Activated naive CD8-positive, alpha-beta T cell treated with anti-CD3 and anti-CD28 coated beads, Interleukin-2, amount 10 ng/mL, durations not matched to agents 7 days and 5 days (primary cell): ENCODE data around the gene KRTAP1-4. TPM values are rescaled to one million over a fixed set of nuclear protein-coding genes. Genes with fewer than 3 reads are reported as not detected.
"Not testable (repeated sequence)": the region's sequence is repeated elsewhere in the genome, so short reads cannot be mapped to it uniquely, and the experiment has no call there.

ENCODE experiments used
- ATAC-seq: fragments of 150-1000 bp; cut with Tn5 transposase; one replicate; pipeline ENCODE4 v1.10.0; 2021; ENCODE audit warnings: low read depth, moderate library complexity
- POLR2A ChIA-PET: fragments of 350-600 bp; sonication (Branson Sonifier 250); formaldehyde crosslinking; loops from one replicate; lab custom pipeline; 2021; ENCODE audit warnings: antibody characterized with exemption; lab: Charles Lee
- DNase-seq: peaks from one replicate; pipeline ENCODE4 v3.0.0; 2021
- H3K27ac Mint-ChIP-seq: one replicate; pipeline ENCODE4 v1.8.0; 2022; ENCODE audit warnings: mild to moderate bottlenecking, mixed read lengths
- H3K27me3 Mint-ChIP-seq: one replicate; pipeline ENCODE4 v1.8.0; 2022; ENCODE audit warnings: mild to moderate bottlenecking, moderate library complexity, mixed read lengths
- H3K36me3 Mint-ChIP-seq: one replicate; pipeline ENCODE4 v1.8.0; 2021; ENCODE audit warnings: mild to moderate bottlenecking, mixed read lengths
- H3K4me1 Mint-ChIP-seq: one replicate; pipeline ENCODE4 v1.8.0; 2021; ENCODE audit warnings: mixed read lengths
- H3K4me3 Mint-ChIP-seq: one replicate; pipeline ENCODE4 v1.8.0; 2022; ENCODE audit warnings: mild to moderate bottlenecking, moderate library complexity, mixed read lengths
- H3K9me3 Mint-ChIP-seq: one replicate; pipeline ENCODE4 v1.8.0; 2021; ENCODE audit warnings: mixed read lengths
- total RNA-seq, 2 experiments: library from RNA; stranded (reverse); gene quantifications; one replicate each; pipeline ENCODE4 v1.2.3, GENCODE V29; 2021

KRTAP1-4 gene
- total RNA-seq, 2 experiments from 2014 or later: not detected

GRCh38 chr17:41059276-41060051, 29.5 kb upstream of the KRTAP1-4 start:
- DNase-seq, H3K4me3 Mint-ChIP-seq, POLR2A ChIA-PET, H3K9me3 Mint-ChIP-seq, ATAC-seq, H3K36me3 Mint-ChIP-seq, H3K4me1 Mint-ChIP-seq, H3K27ac Mint-ChIP-seq: not testable (repeated sequence)
- peaks cover 28% of the 10 kb centered on the region for H3K27me3 Mint-ChIP-seq

DNA sequence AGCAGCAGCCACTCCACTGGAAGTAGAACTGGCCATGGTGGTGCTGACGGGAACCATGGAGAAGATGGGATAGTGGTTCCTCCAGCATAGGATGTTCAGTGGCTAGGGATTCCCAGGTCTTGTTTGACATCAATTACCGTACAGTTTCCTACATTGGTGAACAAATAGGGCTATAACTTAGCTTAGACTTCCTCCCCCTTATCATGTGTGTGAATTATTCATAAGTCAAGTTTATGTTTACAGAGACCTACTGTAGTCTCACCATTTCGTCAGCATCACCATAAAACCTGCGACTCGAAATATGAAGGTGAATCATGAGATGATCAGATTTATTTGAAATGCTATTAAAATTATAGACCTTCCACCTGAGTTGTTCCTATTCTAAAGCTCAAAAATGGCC, 28.7 kb upstream of the KRTAP1-4 start:
- peaks cover 30% of the 10 kb centered on the region for H3K27me3 Mint-ChIP-seq
- no peak overlapping the region for H3K4me3 Mint-ChIP-seq
- POLR2A ChIA-PET: no interaction called here

DNA sequence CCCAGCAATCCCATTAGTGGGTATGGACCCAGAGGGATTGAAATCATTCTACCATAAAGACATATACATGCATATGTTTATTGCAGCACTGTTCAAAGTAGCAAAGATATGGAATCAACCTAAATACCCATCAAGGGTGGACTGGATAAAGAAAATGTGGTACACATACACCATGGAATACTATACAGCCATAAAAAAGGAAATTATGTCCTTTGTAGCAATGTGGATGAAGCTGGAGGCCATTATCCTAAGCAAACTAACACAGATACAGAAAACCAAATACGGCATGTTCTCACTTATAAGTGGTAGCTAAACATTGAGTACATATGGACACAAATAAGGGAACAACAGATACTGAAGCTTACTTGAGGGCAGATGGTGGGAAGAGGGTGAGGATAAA, 27.6 kb upstream of the KRTAP1-4 start:
- no peaks in the 10 kb centered on the region for H3K36me3 Mint-ChIP-seq
- H3K9me3 Mint-ChIP-seq: no peaks in the 10 kb centered on the region

More for the DNA sequence above, 28.7 kb upstream of the KRTAP1-4 start:
- H3K27ac Mint-ChIP-seq: no peak overlapping the region
- ATAC-seq (no peak), DNase-seq (no peak)
- H3K4me1 Mint-ChIP-seq: no peaks in the 10 kb centered on the region
- H3K9me3 Mint-ChIP-seq: no peaks in the 10 kb centered on the region
- no peaks in the 10 kb centered on the region for H3K36me3 Mint-ChIP-seq

GRCh38 chr17:41055130-41055529, 25.1 kb upstream of the KRTAP1-4 start, which contains the start of gene KRTAP2-2:
KRTAP2-2 (minus strand) TSS chr17:41055230; CDS start chr17:41055211, 19 bp downstream.
- H3K27me3 Mint-ChIP-seq: peaks cover 18% of the 10 kb centered on the region
- H3K27ac Mint-ChIP-seq, H3K9me3 Mint-ChIP-seq, H3K36me3 Mint-ChIP-seq, H3K4me1 Mint-ChIP-seq, DNase-seq, POLR2A ChIA-PET, ATAC-seq, H3K4me3 Mint-ChIP-seq: not testable (repeated sequence)

More for the DNA sequence above, 27.6 kb upstream of the KRTAP1-4 start:
- POLR2A ChIA-PET: no interaction called here
- H3K27ac Mint-ChIP-seq: no peak overlapping the region
- DNase-seq: no peak
- no peak for ATAC-seq
- H3K27me3 Mint-ChIP-seq: peaks cover 30% of the 10 kb centered on the region
- H3K4me1 Mint-ChIP-seq: no peaks in the 10 kb centered on the region
- no peak overlapping the region for H3K4me3 Mint-ChIP-seq

DNA sequence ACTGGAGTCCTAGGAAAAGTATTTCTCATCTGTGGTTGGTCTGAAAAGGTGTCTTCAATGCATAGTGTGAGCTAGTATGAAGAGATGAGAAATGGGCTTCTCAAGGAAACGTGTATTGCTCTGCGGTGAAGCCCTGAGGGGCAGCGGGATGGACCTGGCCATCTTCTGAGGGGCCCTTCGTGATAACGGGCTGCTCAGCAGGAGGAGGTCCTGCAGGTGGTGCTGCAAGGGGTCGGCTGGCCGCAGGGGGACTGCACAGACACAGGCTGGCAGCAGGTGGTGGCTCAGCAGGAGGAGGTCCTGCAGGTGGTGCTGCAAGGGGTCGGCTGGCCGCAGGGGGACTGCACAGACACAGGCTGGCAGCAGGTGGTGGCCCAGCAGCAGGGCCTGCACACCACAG, 24.6 kb upstream of the KRTAP1-4 start:
- H3K4me3 Mint-ChIP-seq, H3K36me3 Mint-ChIP-seq, H3K4me1 Mint-ChIP-seq, POLR2A ChIA-PET, ATAC-seq, H3K27ac Mint-ChIP-seq, H3K9me3 Mint-ChIP-seq, DNase-seq: not testable (repeated sequence)
- H3K27me3 Mint-ChIP-seq: peaks cover 15% of the 10 kb centered on the region

DNA sequence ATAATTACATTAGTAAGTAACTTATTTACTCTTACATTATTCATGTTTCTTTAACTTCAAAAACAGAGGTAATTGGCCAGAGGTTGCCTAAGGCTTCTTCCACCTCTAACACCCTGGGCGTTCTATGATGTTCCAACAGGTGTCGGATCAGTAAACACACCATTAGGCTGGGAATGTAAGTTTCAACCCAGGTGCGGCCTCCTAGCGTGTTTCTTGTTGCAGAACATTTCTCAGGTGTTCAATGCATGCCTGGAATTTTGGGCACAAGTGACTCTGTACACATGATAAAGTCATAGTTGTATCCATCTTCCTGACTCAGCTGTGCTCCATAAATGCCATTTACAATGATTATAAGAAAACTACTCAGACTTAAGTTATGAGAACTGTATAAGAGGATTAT, 24.0 kb upstream of the KRTAP1-4 start:
- Mint-ChIP-seq H3K27me3 (peaks cover 11% of the 10 kb centered on the region), H3K36me3 (no peaks in the 10 kb centered on the region), H3K9me3 (no peaks in the 10 kb centered on the region), H3K4me1 (no peaks in the 10 kb centered on the region), H3K27ac (no peak overlapping the region), H3K4me3 (no peak overlapping the region)
- no peak for ATAC-seq
- POLR2A ChIA-PET: no interaction called here
- no peak for DNase-seq

DNA sequence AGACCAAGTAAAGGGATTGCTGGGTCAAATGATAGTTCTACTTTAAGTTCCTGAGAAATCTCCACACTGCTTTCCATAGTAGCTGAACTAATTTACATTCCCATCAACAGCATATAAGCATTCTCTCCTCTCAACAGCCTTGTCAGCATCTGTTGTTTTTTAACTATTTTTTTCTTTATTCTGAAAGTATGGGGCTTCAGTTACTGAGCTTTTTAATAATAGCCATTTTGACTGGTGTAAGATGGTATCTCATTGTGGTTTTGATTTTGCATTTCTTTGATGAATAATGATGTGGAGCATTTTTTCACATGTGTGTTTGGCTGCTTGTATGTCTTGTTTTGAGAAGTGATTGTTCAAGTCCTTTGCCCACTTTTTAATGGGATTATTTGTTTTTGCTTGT, 22.6 kb upstream of the KRTAP1-4 start:
- H3K36me3 Mint-ChIP-seq: no peaks in the 10 kb centered on the region
- peaks cover 2% of the 10 kb centered on the region for H3K27me3 Mint-ChIP-seq
- no peak for DNase-seq
- no peaks in the 10 kb centered on the region for H3K9me3 Mint-ChIP-seq
- POLR2A ChIA-PET: no interaction called here
- no peak overlapping the region for H3K27ac Mint-ChIP-seq
- ATAC-seq: no peak
- no peaks in the 10 kb centered on the region for H3K4me1 Mint-ChIP-seq
- H3K4me3 Mint-ChIP-seq: no peak overlapping the region

DNA sequence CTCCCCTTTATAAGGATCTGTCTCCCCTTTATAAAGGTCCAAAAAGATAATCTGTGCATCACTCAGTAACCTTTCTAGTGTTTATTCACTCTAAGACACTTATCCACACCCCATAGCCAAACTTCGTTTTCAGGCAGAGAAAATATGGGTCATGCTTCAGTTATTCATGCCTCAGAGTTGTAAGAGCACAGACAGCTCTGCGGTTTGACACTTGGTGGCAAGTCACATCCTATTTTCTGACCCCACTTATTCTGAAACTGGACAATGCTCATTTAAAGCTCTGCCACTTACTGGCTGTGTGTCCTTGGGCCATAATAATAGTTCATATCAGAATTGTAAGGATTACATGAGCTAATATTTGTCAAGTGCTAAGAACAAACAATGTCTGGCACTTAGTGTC, 19.1 kb upstream of the KRTAP1-4 start:
- Mint-ChIP-seq H3K27me3 (peaks cover 5% of the 10 kb centered on the region), H3K36me3 (no peaks in the 10 kb centered on the region), H3K4me1 (no peaks in the 10 kb centered on the region), H3K27ac (no peak overlapping the region), H3K9me3 (no peaks in the 10 kb centered on the region), H3K4me3 (no peak overlapping the region)
- DNase-seq: no peak
- ATAC-seq: no peak
- POLR2A ChIA-PET: no interaction called here

GRCh38 chr17:41048441-41048840, 18.4 kb upstream of the KRTAP1-4 start:
- POLR2A ChIA-PET: no interaction called here
- no peak for ATAC-seq
- H3K36me3 Mint-ChIP-seq: no peaks in the 10 kb centered on the region
- DNase-seq: no peak
- H3K27ac Mint-ChIP-seq: no peak overlapping the region
- H3K4me3 Mint-ChIP-seq: no peak overlapping the region
- H3K4me1 Mint-ChIP-seq: no peaks in the 10 kb centered on the region
- H3K27me3 Mint-ChIP-seq: peaks cover 5% of the 10 kb centered on the region
- H3K9me3 Mint-ChIP-seq: peaks cover under 1% of the 10 kb centered on the region

DNA sequence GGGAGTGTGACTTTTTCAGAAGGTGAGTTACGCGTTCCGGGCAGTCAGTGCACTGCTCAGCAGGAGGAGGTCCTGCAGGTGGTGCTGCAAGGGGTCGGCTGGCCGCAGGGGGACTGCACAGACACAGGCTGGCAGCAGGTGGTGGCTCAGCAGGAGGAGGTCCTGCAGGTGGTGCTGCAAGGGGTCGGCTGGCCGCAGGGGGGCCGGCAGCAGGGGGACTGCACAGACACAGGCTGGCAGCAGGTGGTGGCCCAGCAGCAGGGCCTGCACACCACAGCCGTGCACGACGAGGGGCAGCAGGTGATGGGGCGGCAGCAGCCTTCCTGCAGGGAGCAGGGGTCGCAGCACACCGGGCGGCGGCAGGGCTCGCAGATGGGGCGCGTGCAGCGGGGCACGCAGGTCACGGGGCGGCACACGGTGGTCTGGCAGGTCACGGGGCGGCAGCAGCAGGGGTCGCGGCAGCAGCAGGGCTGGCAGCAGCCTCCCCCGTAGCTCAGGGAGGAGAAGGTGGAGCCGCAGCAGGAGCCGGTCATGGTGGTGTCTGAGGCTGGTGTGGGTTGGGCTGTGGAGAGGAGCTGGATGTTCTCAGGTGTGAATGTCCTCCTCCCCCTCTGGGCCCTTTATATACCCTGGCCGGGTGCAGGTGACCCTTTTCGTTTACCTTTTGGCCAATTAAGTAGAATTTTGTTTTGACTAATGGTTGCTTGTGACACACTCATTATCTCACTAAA, 16.9 kb upstream of the KRTAP1-4 start, which contains the start of gene KRTAP2-1:
KRTAP2-1 (minus strand) TSS at position 582 of the 731 bp plus-strand sequence; CDS start at position 533, 49 bp downstream.
- H3K4me1 Mint-ChIP-seq, POLR2A ChIA-PET, H3K4me3 Mint-ChIP-seq: not testable (repeated sequence)

GRCh38 chr17:41042953-41043352, 13.0 kb upstream of the KRTAP1-4 start:
- POLR2A ChIA-PET: no interaction called here
- DNase-seq (no peak), ATAC-seq (no peak)
- Mint-ChIP-seq H3K9me3 (peaks cover 7% of the 10 kb centered on the region), H3K36me3 (no peaks in the 10 kb centered on the region), H3K4me1 (no peaks in the 10 kb centered on the region), H3K27me3 (peaks cover 9% of the 10 kb centered on the region), H3K27ac (no peak overlapping the region), H3K4me3 (no peak overlapping the region)

More for the DNA sequence above, 16.9 kb upstream of the KRTAP1-4 start, which contains the start of gene KRTAP2-1:
- H3K36me3 Mint-ChIP-seq, DNase-seq, H3K27ac Mint-ChIP-seq, ATAC-seq, H3K27me3 Mint-ChIP-seq, H3K9me3 Mint-ChIP-seq: not testable (repeated sequence)

DNA sequence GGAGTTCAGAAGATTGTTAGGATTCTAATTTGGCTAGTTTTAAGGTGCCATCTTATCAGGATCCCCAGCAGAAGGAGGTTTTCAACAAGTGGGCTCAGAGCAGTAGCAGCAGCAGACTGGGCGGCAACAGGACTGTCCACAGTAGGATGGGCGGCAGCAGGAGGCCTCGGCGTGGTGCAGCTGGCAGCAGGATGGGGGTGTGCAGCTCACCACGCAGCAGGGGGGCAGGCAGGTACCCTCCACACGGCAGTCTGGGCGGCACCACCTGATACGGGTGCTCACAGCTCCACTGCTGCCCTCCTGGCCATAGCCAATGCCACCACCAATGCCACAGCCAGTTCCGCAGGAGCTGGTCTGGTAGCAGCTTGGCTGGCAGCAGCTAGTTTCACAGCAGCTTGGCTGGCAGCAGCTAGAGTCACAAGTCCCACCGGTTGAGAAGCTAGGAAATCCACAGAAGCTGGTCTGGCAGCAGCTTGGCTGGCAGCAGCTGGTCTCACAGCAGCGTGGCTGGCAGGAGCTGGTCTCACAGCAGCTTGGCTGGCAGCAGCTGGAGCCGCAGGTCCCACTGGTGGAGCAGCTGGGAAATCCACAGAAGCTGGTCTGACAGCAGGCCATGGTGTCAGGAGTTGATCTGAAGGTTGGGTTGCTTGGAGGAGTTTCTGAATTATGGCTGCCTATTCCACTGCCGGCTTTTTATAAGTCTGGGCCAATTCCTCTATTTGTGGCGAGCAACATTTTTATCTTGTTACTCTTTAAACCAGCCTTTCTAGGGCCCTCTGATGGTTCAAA, 11.0 kb upstream of the KRTAP1-4 start, which contains the start of gene KRTAP1-1:
KRTAP1-1 (minus strand) TSS at position 668 of the 789 bp plus-strand sequence; CDS start at position 615, 53 bp downstream.
- DNase-seq, ATAC-seq, H3K4me1 Mint-ChIP-seq, H3K27ac Mint-ChIP-seq, H3K9me3 Mint-ChIP-seq, POLR2A ChIA-PET, H3K4me3 Mint-ChIP-seq, H3K36me3 Mint-ChIP-seq: not testable (repeated sequence)
- peaks cover 12% of the 10 kb centered on the region for H3K27me3 Mint-ChIP-seq

GRCh38 chr17:41037853-41038350, 7.9 kb upstream of the KRTAP1-4 start:
- Mint-ChIP-seq H3K27ac (no peak overlapping the region), H3K4me1 (no peaks in the 10 kb centered on the region), H3K36me3 (no peaks in the 10 kb centered on the region), H3K4me3 (no peak overlapping the region), H3K27me3 (peaks cover 11% of the 10 kb centered on the region), H3K9me3 (peaks cover 6% of the 10 kb centered on the region)
- DNase-seq: no peak
- no peak for ATAC-seq
- POLR2A ChIA-PET: no interaction called here
